Activated T-cell treated with anti-CD3 and anti-CD28 coated beads, Interleukin-2, amount 50 U/mL, for 24 hours (primary cell): Measurements from ENCODE around the gene BSN.
A peak's percentile ranks its signal among the peaks of the same experiment; 100 is the strongest.
"Not testable (repeated sequence)": the region's sequence is repeated elsewhere in the genome, so short reads cannot be mapped to it uniquely, and the experiment has no call there.

ENCODE experiments used
- DNase-seq: peaks from one replicate; pipeline ENCODE4 v3.0.0-alpha.2; 2020
- H3K27ac Mint-ChIP-seq: 2 replicates; pipeline ENCODE4 v1.8.0; 2020; ENCODE audit warnings: mild to moderate bottlenecking, mixed read lengths
- H3K27me3 Mint-ChIP-seq: 2 replicates; pipeline ENCODE4 v1.8.0; 2020; ENCODE audit warnings: mixed read lengths
- H3K36me3 Mint-ChIP-seq: 2 replicates; pipeline ENCODE4 v1.8.0; 2020; ENCODE audit warnings: low read depth, mixed read lengths
- H3K4me1 Mint-ChIP-seq: 2 replicates; pipeline ENCODE4 v1.8.0; 2020; ENCODE audit warnings: low read depth, mixed read lengths
- H3K4me3 Mint-ChIP-seq: 2 replicates; pipeline ENCODE4 v1.8.0; 2020; ENCODE audit warnings: mild to moderate bottlenecking, moderate library complexity, mixed read lengths
- H3K9me3 Mint-ChIP-seq: 2 replicates; pipeline ENCODE4 v1.8.0; 2020; ENCODE audit warnings: mixed read lengths

BSN gene

GRCh38 chr3:49668861-49669260 is 114.6 kb downstream of the BSN start:
- DNase-seq: no peak
- Mint-ChIP-seq H3K9me3 (no peaks in the 10 kb centered on the region), H3K27ac (no peak overlapping the region), H3K36me3 (peaks cover 8% of the 10 kb centered on the region), H3K4me3 (no peak overlapping the region), H3K4me1 (peaks cover 12% of the 10 kb centered on the region), H3K27me3 (no peaks in the 10 kb centered on the region)

GRCh38 chr3:49669352-49669751 is 115.1 kb downstream of the BSN start:
- no peak overlapping the region for H3K27ac Mint-ChIP-seq
- no peaks in the 10 kb centered on the region for H3K9me3 Mint-ChIP-seq
- H3K4me1 Mint-ChIP-seq: peaks cover 12% of the 10 kb centered on the region
- H3K4me3 Mint-ChIP-seq: no peak overlapping the region
- no peaks in the 10 kb centered on the region for H3K27me3 Mint-ChIP-seq
- no peak for DNase-seq
- peaks cover 8% of the 10 kb centered on the region for H3K36me3 Mint-ChIP-seq

DNA sequence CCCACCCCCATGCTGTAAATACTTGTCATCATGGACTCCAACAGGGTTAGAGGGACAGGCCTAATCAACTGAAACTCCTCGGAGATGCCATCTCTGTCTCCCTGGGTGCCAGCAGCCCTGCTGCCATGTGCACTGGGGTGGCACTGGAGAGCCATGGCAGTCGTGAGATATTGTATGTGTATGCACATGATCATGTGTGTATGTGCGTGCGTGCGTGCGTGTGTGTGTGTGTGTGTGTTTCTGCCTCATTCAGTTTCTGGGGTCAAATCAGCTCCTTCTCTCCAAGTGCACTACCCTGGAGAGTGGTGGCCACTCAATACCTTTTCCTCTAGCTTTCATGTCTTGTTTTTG is 116.6 kb downstream of the BSN start:
- Mint-ChIP-seq H3K27me3 (no peaks in the 10 kb centered on the region), H3K4me3 (no peak overlapping the region), H3K36me3 (peaks cover 22% of the 10 kb centered on the region), H3K4me1 (peaks cover 24% of the 10 kb centered on the region), H3K27ac (no peak overlapping the region), H3K9me3 (no peaks in the 10 kb centered on the region)
- no peak for DNase-seq

DNA sequence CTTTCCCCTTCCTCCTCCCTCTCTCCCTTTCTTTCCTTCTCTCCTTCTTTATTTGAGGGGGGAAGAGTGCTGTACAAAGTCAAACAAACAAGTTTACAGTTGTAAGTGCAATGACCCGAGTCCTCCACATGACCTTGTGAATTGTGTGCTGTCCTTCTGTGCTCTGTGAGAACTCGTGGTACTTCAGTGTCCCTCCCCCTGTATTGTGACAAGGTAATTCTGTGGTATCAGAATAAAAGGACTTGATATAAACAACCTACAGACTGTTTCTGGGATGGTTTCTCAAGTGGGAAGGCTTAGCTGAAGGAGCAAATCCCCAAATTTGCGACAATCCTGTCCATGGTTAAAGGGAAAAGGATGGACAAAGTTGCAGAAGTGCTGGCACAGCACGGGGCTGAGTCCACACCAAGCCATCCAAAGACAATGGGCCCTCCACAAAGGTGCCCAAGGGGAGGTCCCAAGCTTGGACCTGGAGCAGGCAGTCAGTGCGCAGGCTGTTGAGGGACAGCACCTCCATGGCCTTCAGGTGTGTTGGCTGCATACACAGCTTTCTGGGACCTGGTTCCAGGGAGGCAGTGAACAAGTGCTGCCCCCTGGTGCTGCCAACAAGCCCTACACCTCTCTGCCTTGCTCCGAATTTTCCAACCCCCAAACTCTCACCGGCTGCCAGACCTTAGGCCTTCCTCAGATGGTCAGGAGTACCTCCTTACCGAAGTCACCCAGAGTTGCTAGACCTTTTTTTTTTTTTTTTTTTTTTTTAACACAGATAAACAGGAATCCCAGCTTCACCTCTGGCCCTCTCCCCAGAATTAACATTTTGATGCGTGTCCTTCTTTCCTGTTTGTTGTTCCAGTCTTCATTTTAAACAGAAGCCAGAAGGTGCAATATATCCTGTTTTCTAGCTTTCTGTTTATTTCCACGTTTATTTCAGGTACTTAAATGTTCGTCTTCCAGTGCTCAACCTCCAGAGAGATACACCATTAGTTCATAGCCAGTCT is 117.3 kb downstream of the BSN start:
- no peaks in the 10 kb centered on the region for H3K9me3 Mint-ChIP-seq
- H3K36me3 Mint-ChIP-seq: peaks cover 29% of the 10 kb centered on the region
- DNase-seq: peak; percentile 83
- H3K27me3 Mint-ChIP-seq: no peaks in the 10 kb centered on the region
- H3K27ac Mint-ChIP-seq: peak overlapping the region; percentile 60
- peak overlapping the region; percentile 97 for H3K4me3 Mint-ChIP-seq
- H3K4me1 Mint-ChIP-seq: peaks cover 29% of the 10 kb centered on the region

GRCh38 chr3:49673121-49673714 is 118.9 kb downstream of the BSN start:
- peaks cover 35% of the 10 kb centered on the region for H3K4me1 Mint-ChIP-seq
- DNase-seq: no peak
- peaks cover 45% of the 10 kb centered on the region for H3K36me3 Mint-ChIP-seq
- no peaks in the 10 kb centered on the region for H3K9me3 Mint-ChIP-seq
- peak overlapping the region; percentile 97 for H3K4me3 Mint-ChIP-seq
- H3K27ac Mint-ChIP-seq: peak overlapping the region; percentile 99
- no peaks in the 10 kb centered on the region for H3K27me3 Mint-ChIP-seq

DNA sequence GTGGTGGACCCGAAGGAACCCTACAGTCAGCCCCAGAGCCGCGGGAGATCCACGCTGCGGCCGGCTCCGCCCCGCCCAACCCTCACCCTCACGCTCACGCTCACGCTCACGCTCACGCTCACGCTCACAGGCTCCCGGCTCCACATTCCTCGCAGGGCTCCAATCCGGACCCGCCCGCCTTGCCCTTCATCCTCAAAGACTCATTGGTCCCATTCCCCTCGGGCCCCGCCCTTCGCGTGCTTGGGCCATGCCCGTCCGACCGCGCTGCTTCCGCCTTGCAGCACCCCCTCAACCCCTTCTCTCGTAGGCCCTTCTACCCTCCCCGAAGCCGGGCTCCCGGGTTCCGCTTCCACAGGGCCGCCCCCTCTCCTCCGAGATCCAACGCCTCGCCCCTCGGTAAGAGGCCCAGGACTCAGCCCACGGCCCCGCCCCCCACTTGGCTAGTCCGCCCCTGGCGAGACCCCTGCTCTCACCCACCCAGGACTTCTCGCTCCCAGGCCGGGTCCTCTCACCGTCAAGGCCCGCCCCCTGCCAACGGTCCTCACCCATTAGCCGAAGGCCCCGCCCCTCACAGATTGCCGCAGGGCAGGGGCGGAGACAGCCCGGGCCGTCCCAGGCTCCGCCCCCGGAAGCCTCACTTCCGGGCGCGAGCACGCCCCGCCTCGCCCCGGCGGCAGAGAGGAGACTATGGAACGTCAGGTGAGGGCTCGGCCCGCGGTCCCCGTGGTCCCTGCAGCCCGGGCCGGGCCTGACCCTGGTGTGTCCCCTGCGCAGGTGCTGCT is 119.6 kb downstream of the BSN start, which contains the start of gene APEH:
APEH (plus strand) TSS at position 637 of the 782 bp plus-strand sequence; CDS start at position 688, 51 bp downstream.
- Mint-ChIP-seq H3K36me3 (peaks cover 52% of the 10 kb centered on the region), H3K9me3 (no peaks in the 10 kb centered on the region), H3K4me3 (peak within 1 kb of the TSS; percentile 97), H3K27me3 (no peaks in the 10 kb centered on the region), H3K27ac (peak within 1 kb of the TSS; percentile 99), H3K4me1 (peaks cover 35% of the 10 kb centered on the region)
- DNase-seq: peak; percentile 99

DNA sequence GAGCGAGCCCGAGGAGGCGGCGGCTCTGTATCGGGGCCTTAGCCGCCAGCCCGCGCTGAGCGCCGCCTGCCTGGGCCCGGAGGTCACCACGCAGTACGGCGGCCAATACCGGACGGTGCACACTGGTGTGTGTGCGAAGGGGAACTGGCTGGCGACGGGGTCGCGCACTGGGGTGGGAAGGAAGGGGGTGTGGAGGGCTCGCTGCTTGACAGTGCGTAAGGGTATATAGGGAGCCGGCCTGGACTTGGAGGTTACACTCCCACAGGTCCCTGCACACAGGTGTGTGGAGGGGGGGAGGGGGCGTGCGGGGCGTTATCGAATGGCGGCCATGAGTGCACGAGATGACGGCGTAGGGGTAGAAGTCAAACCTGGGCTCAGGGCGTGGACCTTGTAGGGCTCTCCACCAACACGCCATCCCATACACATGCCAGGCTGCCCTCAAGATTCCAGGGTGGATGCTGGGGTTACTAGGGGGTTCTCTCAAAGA is 120.3 kb downstream of the BSN start:
- Mint-ChIP-seq H3K27me3 (no peaks in the 10 kb centered on the region), H3K4me1 (peaks cover 35% of the 10 kb centered on the region), H3K36me3 (peaks cover 58% of the 10 kb centered on the region), H3K27ac (peak overlapping the region; percentile 99), H3K9me3 (no peaks in the 10 kb centered on the region), H3K4me3 (peak overlapping the region; percentile 97)
- no peak for DNase-seq

DNA sequence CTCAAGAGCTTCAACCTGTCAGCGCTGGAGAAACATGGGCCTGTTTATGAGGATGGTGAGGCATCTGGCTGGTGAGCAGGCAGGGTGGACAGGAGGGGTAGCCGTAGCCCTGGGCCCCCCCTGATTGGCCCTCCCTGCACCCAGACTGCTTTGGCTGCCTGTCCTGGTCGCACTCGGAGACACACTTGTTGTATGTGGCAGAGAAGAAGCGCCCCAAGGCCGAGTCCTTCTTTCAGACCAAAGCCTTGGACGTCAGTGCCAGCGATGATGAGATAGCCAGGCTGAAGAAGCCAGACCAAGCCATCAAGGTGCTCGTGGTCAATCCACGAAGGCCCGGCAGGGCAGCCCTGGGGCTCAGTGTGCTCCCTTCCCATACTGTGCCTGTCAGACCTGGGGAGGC is 121.6 kb downstream of the BSN start:
- no peaks in the 10 kb centered on the region for H3K9me3 Mint-ChIP-seq
- H3K4me1 Mint-ChIP-seq: peaks cover 40% of the 10 kb centered on the region
- peak overlapping the region; percentile 99 for H3K27ac Mint-ChIP-seq
- H3K4me3 Mint-ChIP-seq: peak overlapping the region; percentile 97
- DNase-seq: no peak
- H3K36me3 Mint-ChIP-seq: peaks cover 72% of the 10 kb centered on the region
- H3K27me3 Mint-ChIP-seq: no peaks in the 10 kb centered on the region

DNA sequence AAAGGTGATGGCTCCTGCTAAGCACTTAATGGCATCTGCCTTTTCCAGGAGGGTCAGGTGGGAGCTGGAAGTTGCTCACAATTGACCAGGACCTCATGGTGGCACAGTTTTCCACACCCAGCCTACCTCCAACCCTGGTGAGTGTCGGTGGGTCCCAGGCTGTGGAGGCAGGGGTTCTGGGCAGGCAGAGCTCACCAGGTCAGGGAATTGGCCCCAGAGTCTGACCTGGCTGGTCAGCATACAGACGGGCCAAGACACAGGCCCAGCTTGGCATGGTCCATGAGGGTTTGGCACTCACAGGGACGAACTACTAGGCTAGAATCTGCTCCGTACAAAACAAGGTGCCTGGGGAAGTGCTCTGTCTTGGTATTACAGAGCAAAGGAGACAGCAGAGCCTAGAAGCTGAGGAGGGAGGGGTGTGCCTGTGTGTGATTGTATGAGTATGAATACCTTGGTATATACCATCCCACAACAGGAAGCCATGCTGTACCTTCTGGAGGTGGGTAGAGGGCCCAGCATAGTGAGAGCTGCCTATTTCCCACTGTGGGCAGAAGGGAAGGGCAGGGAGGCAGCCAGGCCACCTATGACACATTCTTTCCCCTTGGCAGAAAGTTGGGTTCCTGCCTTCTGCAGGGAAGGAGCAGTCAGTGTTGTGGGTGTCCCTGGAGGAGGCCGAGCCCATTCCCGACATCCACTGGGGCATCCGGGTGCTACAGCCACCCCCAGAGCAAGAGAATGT is 126.4 kb downstream of the BSN start:
- Mint-ChIP-seq H3K9me3 (no peaks in the 10 kb centered on the region), H3K27me3 (no peaks in the 10 kb centered on the region), H3K4me1 (peaks cover 22% of the 10 kb centered on the region), H3K36me3 (peaks cover 98% of the 10 kb centered on the region), H3K27ac (peak overlapping the region; percentile 50), H3K4me3 (no peak overlapping the region)
- DNase-seq: no peak

DNA sequence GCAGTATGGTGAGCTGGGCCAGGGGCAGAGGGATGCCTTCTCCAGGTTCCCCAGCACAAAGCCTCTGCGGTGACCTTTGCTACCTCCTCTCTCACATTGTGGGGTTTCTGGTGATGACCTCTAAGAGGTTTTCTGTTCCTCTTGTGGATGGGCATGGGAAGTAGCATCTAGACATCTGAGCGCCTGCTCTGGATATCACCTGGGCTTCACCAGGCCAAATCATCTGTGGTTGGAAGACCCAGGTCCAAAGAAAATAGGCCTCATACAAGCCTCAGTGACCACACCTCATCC is 126.9 kb downstream of the BSN start:
- no peak for DNase-seq
- H3K27me3 Mint-ChIP-seq: no peaks in the 10 kb centered on the region
- H3K9me3 Mint-ChIP-seq: no peaks in the 10 kb centered on the region
- peaks cover 17% of the 10 kb centered on the region for H3K4me1 Mint-ChIP-seq
- no peak overlapping the region for H3K27ac Mint-ChIP-seq
- H3K4me3 Mint-ChIP-seq: no peak overlapping the region
- peaks cover 93% of the 10 kb centered on the region for H3K36me3 Mint-ChIP-seq

DNA sequence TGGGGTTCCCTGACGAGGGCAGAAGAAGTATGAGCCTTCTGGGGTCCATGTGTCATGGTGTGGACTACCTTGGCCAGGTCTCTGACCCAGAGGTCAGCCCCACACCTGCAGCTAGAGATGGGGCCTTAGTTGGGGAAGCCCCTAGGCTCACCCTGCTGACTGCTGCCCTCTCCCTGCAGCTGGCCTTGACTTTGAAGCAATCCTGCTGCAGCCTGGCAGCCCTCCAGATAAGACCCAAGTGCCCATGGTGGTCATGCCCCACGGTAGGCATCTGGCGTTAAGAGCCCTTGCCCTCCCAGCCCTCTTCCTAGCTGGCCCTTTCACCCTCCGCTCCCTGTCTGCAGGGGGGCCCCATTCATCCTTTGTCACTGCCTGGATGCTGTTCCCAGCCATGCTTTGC is 127.3 kb downstream of the BSN start:
- Mint-ChIP-seq H3K27ac (no peak overlapping the region), H3K27me3 (no peaks in the 10 kb centered on the region), H3K4me3 (no peak overlapping the region), H3K4me1 (peaks cover 17% of the 10 kb centered on the region), H3K9me3 (no peaks in the 10 kb centered on the region), H3K36me3 (peaks cover 89% of the 10 kb centered on the region)
- DNase-seq: no peak

DNA sequence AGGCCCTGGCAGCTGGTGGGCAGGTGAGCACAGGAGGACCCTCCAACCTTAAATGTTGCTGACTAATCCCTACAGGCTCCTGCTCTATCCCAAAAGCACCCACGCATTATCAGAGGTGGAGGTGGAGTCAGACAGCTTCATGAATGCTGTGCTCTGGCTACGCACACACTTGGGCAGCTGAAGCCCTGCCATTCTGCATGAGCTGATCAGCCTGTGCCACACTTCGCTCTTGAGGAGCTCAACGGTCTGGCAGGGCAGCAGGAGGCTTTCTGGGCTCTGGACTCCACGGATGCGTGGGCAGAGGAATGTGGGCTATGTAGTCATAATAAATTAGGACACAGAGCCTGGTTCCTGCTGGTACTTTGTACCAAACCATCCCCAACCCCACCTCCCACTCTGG is 128.9 kb downstream of the BSN start:
- Mint-ChIP-seq H3K27me3 (no peaks in the 10 kb centered on the region), H3K9me3 (no peaks in the 10 kb centered on the region), H3K4me3 (no peak overlapping the region), H3K36me3 (peaks cover 73% of the 10 kb centered on the region), H3K27ac (no peak overlapping the region), H3K4me1 (peaks cover 18% of the 10 kb centered on the region)
- DNase-seq: no peak

- H3K9me3 Mint-ChIP-seq, DNase-seq, H3K27me3 Mint-ChIP-seq, H3K27ac Mint-ChIP-seq, H3K4me3 Mint-ChIP-seq: not testable (repeated sequence)
- H3K4me1 Mint-ChIP-seq: peaks cover 26% of the 10 kb centered on the region
- peaks cover 65% of the 10 kb centered on the region for H3K36me3 Mint-ChIP-seq
These were observed 130.2 kb downstream of the BSN start for GRCh38 chr3:49684453-49684852.

DNA sequence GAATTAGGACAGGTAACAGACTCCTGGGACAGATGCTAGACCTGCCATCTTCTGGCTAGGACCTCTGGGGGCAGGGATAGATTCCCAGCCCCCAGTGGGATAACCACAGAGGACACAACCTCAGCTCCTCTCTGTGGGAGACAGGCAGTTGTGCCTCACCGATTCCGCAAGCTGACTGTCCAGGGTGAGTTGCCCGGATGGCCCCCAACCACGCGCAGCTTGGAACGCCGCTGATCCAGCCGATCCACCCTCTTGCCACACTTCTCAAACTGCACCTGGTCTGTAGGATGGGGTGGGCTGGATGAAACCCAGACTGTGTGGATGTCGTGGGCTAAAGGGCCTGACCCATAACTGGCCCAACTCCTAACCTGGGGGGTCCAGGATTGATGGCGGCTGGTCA is 130.8 kb downstream of the BSN start:
- H3K9me3 Mint-ChIP-seq, H3K27ac Mint-ChIP-seq, H3K4me3 Mint-ChIP-seq, DNase-seq, H3K27me3 Mint-ChIP-seq: not testable (repeated sequence)
- Mint-ChIP-seq H3K36me3 (peaks cover 65% of the 10 kb centered on the region), H3K4me1 (peaks cover 25% of the 10 kb centered on the region)
